ENCODE data around the gene HTR2A. TPM values are rescaled to one million over a fixed set of nuclear protein-coding genes. Genes with fewer than 3 reads are reported as not detected.

HTR2A gene
- 0.47 TPM for total RNA-seq

GRCh38 chr13:46896341-46897137, at the start of gene HTR2A:
Gene HTR2A, minus strand, starts transcription at chr13:46897053. Its CDS starts 1,147 bp downstream, at chr13:46895906.

DNA sequence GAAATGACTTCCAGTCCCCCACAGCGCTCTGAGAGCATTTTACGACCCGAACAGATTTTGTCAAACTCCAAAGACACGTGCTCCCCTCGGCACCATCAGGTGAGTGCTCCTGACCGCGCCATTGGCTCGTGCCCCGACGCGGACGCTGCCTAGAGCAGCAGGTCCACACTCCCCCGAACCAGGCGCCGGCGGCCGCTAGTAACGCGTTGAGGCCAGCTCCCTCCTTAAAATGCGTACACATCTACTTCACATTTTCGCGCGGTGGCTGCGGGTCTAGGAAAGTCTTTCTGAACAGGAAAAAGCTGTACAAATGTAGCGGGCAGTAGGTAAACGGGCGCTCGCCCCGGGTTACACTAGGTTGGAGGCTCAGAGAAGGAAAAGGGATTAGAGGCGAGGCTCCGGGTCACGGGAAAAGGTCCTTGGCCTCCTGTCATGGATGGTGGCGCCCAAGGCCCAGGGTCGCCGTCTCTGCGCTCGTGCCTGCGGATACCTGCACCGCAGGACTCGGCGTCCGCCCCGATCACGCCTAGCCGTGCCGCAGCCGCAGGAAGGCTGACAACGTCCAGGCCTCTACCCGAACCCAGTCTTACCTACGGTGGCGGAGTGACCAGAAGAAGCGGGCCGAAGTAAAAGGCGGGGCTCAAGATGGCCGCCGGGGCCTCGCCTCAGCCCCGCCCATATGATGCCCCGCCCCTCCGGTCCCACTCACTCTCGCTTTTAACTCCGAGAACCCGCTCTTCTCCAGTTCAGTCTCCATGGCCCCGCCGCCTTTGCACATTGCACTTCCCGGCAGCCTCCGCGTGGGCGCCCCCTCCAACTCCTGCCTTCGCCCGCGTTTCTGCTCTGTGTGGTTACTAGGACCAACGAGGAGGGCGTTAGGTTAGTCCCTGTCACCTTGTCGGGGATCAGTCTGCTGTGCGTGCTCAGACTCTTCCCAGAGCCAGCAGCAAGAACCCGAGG, 100.1 kb downstream of the HTR2A start, which contains the start of gene ESD:
TSS of gene ESD (minus strand) at position 647 of the 960 bp plus-strand sequence. CDS start 5,748 bp downstream, outside the sequence.

Other genes starting within 250 kb of the HTR2A start
- gene ESD, start 99.9 kb downstream of the HTR2A start, total RNA-seq, result 125 TPM

Measured in metanephros (tissue), 1 donor.